Ovary (tissue), 3 donors: Measurements from ENCODE around the gene ZNF561.

Experiments
- CTCF ChIP-seq, 3 donors: fragments of 450-650 bp in 2 of 3; fragments of 200-600 bp in 1 of 3; IDR thresholded peaks; one replicate each; pipeline versions ENCODE4 v1.5.1 to v1.8.0; 2016 to 2022; ENCODE audit warnings: antibody characterized with exemption in 3 of 3, mild to moderate bottlenecking in 1 of 3
- POLR2A ChIP-seq: fragments of 450-650 bp; IDR thresholded peaks from one replicate; pipeline ENCODE4 v1.6.1; 2017; ENCODE audit warnings: antibody characterized with exemption, mild to moderate bottlenecking, moderate library complexity
- donor health status: DM: no; HTN: no; CAD: no.

GRCh38 chr19:9620842-9621155 is 233 bp downstream of the ZNF561 start:
- TF ChIP-seq CTCF (IDR thresholded peaks at IDR 0.05) (no peak), POLR2A (no peak)
